HG03342 (cell line): ENCODE data around the gene PICALM.
"Not testable (repeated sequence)": the region's sequence is repeated elsewhere in the genome, so short reads cannot be mapped to it uniquely, and the experiment has no call there.

Source experiments
- ATAC-seq: cut with Tn5 transposase; IDR thresholded peaks from one replicate; pipeline ENCODE4 v1.9.1; 2021; ENCODE audit warnings: mild to moderate bottlenecking, moderate library complexity; ENCODE audit not compliant: unreplicated experiment

PICALM gene, protein sequence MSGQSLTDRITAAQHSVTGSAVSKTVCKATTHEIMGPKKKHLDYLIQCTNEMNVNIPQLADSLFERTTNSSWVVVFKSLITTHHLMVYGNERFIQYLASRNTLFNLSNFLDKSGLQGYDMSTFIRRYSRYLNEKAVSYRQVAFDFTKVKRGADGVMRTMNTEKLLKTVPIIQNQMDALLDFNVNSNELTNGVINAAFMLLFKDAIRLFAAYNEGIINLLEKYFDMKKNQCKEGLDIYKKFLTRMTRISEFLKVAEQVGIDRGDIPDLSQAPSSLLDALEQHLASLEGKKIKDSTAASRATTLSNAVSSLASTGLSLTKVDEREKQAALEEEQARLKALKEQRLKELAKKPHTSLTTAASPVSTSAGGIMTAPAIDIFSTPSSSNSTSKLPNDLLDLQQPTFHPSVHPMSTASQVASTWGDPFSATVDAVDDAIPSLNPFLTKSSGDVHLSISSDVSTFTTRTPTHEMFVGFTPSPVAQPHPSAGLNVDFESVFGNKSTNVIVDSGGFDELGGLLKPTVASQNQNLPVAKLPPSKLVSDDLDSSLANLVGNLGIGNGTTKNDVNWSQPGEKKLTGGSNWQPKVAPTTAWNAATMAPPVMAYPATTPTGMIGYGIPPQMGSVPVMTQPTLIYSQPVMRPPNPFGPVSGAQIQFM

DNA sequence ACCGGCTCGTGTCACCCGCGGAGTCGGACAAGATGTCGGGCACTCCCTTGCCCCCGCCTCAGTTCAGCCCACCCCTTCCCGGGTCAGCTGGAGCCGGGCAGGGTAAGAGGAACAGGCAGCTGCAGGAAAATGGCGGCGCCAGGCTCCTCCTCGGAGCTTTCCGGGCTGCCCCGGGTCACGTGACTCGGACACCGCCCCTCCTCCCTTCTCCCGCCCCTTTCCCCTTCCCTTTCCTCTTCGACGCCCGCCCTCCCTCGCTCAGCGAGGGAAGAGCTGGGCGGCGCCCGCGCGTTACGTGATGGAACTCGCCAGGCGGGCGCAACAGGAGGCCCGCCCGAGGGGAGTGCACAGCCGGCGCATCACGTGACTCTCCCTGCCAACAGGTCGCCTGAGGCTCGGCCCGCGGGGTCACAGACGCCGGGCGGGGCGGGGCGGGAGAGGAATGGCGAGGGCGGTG is at the start of gene PICALM:
PICALM (minus strand) TSS at position 134 of the 457 bp plus-strand sequence. CDS start 304 bp downstream, outside the sequence.
- ATAC-seq, result peak; percentile 84

DNA sequence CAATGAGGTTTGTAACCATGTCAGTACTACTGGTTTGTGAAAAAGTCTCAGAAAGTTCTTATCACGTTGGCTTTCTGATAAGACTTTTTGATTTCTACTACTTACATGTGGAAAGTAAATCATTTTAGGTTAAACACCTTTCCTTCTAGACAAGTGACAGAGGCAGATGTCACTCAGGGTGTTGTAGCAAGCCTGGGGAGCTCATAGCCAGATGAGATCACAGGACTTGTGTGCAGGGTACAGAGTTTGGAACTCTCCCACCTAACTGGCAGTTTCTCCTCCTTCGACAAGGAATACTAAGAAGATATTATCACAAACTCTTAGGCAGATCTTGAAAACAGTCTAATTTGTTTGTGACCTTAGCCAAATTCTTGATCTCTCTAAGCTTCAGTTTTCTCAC is 49.4 kb upstream of the PICALM start:
- no peak for ATAC-seq

- no peak for ATAC-seq
These were observed 48.8 kb upstream of the PICALM start for GRCh38 chr11:86117712-86118063.

GRCh38 chr11:86117001-86117711 is 48.3 kb upstream of the PICALM start:
- no peak for ATAC-seq

- ATAC-seq, result peak; percentile 94
These were observed 47.5 kb upstream of the PICALM start for GRCh38 chr11:86116386-86116726.

DNA sequence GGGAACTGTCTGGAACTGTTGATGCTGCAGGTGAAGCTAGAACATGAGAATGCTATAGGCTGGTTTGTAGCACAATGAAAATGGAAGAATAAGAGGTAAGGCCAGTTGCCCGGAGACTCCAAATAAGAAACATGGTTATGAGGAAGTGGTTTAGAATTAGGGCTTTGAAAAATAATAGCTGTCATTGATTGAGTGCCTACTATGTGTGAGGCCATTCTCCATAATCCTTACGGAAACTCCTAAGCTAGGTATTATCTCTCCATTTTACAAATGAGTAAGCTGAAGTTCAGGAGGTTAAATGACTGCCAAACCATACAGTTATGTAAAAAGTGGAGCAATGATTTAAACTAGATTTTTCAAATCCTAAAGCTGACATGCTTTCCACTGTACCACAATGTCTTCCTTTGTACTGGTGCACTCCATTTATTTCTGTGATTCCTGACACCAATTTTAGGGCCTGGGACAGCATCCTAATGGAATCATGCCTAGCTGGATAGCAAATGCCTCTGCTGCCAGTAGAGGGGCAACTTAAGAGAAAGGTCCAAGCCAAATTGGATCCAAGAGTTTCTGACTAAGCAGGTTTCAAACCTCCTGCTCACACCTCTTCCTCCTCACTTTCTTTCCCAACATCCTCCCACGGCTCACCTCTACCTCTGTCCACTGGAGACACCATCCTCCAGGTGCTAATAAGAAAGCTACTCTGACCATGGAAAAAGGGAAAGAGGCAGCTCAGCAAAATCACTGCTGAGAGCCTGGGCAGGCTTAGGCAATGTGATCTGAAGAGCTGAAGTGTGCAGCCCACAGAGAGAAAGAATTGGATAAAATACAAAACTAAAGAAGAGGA is 46.9 kb upstream of the PICALM start:
- peak; percentile 29 for ATAC-seq

- no peak for ATAC-seq
These were observed 40.2 kb upstream of the PICALM start for GRCh38 chr11:86108890-86109638.

GRCh38 chr11:86108191-86108590 is 39.3 kb upstream of the PICALM start:
- no peak for ATAC-seq

GRCh38 chr11:86106916-86107315 is 38.0 kb upstream of the PICALM start:
- ATAC-seq, result no peak

GRCh38 chr11:86106031-86106430 is 37.1 kb upstream of the PICALM start:
- ATAC-seq, result not testable (repeated sequence)

DNA sequence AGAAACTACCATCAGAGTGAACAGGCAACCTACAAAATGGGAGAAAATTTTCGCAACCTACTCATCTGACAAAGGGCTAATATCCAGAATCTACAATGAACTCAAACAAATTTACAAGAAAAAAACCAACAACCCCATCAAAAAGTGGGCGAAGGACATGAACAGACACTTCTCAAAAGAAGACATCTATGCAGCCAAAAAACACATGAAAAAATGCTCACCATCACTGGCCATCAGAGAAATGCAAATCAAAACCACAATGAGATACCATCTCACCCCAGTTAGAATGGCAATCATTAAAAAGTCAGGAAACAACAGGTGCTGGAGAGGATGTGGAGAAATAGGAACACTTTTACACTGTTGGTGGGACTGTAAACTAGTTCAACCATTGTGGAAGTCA is 36.7 kb upstream of the PICALM start:
- ATAC-seq, result not testable (repeated sequence)

DNA sequence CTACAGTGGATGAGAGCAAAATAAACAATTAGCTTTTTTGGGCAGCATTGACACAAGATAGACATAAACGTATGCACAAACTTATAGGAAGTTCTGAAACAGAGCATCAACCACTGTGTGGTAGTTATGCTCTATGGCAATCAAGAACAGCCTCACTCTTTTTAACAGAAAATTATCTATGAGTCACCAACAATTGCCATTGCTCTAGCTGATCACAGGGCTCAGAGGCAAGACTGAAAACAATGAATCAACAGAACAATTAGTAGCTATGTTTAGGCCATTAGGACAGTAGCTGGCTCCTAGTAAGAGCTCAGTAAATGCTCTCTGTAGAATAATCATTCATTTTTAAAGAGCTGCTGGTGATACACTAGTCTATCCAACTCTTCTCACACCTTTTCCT is 34.9 kb upstream of the PICALM start:
- ATAC-seq, result no peak

DNA sequence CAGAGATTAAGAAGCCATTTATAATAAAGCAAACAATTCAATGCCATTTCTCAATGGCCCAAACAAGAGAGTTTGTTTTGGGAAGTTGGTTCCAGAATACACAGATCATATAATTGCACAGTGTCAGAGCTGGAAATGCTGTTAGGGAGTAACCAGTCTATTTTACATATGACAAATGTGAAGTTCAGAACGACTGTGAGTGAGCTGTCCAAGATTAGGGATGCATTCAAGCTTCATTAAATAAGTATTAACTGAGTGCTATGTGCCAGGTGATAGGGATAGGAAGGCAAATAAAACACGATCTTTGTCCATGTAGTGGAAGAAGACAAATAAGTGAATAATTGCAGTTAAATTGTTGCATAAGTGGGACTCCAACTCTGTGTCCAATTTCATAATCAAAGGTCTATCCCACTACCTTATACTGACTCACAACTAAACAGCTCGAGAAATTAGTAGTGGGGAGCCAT is 33.1 kb upstream of the PICALM start:
- no peak for ATAC-seq

DNA sequence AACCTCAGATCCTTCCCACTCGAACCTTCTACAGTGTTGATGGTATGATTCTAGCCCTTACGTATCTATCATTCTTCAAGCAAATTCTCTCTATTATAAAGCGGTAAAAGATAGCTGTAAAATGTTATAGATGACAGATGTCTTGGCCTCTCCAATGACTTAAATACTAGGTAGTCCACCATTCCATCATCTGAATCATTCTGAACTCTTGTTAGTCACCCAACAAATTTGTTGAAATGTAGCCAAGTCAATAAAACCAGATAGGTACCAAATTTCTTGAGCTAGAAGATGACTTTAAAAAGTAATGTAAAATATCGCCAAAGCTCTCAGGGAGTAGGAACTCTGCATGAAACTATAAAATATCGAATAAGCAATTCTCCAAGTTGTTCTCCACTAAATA is 32.6 kb upstream of the PICALM start:
- ATAC-seq, result no peak

DNA sequence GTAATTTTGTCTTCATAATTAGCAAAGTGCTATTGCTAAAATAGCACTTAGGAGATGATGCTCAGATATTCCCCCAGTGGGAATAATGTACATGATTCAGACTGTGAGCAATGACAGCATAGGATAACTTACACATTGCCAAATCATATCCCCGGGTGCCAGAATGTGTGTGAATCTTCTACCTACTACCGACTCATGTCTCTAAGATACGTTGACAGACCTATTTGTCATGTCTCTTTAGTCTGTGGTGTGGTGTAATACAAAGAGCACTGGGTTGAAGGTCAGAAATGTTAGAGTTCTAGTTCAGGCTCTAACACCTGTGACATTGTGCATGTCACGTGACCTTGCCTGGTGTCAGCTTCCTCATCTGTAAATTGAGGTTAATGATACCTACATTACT is 31.0 kb upstream of the PICALM start:
- no peak for ATAC-seq

DNA sequence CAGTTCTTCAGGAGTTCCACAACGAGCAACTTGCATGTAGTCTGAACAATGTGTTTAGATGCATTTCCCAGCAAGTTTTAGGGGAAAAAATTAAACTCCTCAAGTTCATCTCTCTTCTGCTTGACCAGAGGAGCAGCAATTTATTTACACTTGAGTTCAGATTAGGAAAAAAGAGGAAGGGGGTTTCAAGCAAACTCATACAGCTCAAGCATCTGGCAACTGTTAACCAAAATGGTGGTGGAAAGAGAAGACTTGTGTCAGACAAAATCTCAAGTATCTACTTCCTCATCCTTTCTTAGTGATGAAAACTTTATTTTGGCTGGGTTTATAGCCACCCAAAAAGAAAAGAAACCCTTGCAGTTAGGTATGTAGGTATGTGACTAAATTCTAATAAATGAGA is 29.1 kb upstream of the PICALM start:
- ATAC-seq, result no peak

DNA sequence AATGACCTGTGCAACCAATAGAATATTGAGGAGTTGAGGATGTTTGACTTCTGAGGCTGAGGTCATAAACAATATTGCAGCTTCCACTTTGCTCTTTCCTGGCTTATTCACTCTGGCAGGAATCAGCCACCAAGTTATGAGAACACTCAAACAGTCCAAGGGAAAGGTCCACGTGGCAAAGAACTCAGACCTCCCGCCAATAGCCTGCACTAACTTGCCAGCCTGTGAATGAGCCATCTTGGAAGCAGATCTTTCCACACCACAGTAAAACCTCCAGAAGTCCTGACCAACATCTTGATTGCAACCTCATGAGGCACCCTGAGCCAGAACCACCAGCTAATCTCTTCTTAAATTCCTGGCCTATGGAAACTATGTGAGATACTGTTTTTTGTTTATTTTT is 22.7 kb upstream of the PICALM start:
- no peak for ATAC-seq

- no peak for ATAC-seq
These were observed 22.2 kb upstream of the PICALM start for GRCh38 chr11:86091086-86091485.

DNA sequence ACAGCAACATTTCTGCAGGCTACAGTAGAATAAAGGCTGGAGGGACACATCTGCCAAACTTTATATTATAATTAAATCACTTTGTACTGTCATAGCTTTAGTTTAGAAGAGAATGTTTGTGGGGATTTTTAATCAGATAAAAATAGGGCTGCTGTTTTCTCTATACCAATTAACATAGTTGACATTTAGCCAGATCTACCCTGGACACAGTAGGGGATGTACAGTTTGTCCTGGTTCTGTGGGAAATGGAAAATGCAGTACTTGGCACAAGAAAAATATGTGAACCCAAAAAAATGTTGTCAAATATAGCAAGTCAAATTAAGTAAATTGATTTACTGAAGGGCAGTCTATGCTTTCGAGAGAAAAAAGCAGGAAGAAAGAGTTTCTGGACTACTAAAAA is 20.8 kb upstream of the PICALM start:
- no peak for ATAC-seq

- not testable (repeated sequence) for ATAC-seq
These were observed 18.8 kb upstream of the PICALM start for GRCh38 chr11:86087688-86088087.
